SKM-1 treated with dmso at 0.1 percent for 144 hours (cell line): Measurements from ENCODE around the gene SAP30L.

Source experiments
- DNase-seq: peaks from one replicate; lab custom pipeline; 2025; ENCODE audit not compliant: unreplicated experiment; lab: John Stamatoyannopoulos, UW

Gene SAP30L

GRCh38 chr5:154505567-154505966 lies 59.8 kb downstream of the SAP30L start:
- DNase-seq = no peak

- DNase-seq = no peak
These were observed 60.4 kb downstream of the SAP30L start for GRCh38 chr5:154506049-154506715.

- DNase-seq = no peak
These were observed 60.9 kb downstream of the SAP30L start for GRCh38 chr5:154506716-154507080.

- DNase-seq = no peak
These were observed 62.3 kb downstream of the SAP30L start for GRCh38 chr5:154508114-154508513.

- no peak for DNase-seq
These were observed 64.2 kb downstream of the SAP30L start for GRCh38 chr5:154509784-154510555.
